HG02870 (cell line): ENCODE data around the gene OR52A5.

Experiments
- ATAC-seq: cut with Tn5 transposase; IDR thresholded peaks from one replicate; pipeline ENCODE4 v1.9.1; 2021; ENCODE audit warnings: mild to moderate bottlenecking, moderate library complexity; ENCODE audit not compliant: unreplicated experiment

Gene OR52A5

DNA sequence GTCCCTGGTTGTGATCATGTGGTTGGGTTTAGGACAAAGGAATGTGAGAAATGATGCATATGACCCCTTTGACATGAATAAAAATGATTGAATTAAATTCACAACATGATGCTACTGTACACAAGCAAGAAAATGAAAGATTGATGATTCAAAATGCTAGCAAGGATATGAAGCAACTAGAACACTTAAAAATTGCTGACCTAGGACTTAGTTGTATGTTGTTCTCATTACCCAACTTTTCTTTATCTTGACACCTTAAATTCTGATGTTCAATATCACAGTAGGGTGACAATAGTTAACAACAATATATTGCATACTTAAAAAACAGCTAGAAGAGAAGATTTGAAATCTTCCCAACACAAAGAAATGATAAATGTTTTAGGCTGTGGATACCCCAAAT lies 20.6 kb downstream of the OR52A5 start:
- no peak for ATAC-seq

DNA sequence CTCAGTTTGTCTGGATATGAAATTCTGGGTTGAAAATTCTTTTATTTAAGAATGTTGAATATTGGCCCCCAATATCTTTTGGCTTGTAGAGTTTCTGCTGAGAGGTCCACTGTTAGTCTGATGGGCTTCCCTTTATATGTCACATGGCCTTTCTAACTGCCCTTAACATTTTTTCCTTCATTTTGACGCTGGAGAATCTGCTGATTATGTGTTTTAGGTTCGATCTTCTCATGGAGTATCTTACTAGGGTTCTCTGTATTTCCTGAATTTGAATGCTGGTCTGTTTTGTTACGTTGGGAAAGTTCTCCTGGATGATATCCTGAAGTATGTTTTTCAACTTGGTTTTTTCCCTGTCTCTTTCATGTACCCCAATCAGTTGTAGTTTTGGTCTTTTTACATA lies 22.8 kb downstream of the OR52A5 start:
- no peak for ATAC-seq

DNA sequence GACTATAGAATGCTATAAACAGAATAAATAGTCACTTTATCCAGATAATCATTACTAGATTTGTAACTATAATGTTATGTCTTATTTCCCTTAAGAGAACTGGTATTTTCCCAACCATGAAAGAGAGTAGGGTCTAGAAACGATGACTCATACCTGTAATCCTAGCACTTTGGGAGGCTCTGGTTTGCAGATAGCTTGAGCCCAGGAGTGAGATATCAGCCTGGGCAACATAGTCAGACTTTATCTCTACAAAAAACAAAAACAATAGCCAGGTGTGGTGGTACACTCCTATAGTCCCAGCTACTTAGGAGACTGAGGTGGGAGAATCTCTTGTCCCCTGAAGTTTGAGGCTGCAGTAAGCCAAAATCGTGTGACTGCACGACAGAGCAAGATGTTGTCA lies 30.9 kb downstream of the OR52A5 start:
- ATAC-seq = no peak

DNA sequence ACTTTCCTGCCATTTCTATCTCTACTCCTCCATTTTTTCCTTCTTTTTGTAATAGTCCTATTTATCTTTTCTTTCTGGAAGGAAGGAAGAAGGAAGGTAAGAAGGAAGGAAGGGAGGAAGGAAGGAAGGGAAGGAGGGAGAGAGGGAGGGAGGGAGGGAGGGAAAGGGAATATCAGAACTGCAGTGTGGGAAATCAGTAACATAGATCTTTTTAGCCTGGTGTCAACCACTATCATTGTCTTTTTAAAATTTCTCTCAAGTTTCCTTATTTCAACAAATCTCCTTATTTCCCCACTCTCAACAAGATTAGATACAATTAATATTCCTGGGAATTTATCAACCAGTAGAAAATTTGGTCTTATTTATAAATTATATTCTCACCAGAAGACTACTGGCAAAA lies 35.1 kb downstream of the OR52A5 start:
- ATAC-seq = no peak

DNA sequence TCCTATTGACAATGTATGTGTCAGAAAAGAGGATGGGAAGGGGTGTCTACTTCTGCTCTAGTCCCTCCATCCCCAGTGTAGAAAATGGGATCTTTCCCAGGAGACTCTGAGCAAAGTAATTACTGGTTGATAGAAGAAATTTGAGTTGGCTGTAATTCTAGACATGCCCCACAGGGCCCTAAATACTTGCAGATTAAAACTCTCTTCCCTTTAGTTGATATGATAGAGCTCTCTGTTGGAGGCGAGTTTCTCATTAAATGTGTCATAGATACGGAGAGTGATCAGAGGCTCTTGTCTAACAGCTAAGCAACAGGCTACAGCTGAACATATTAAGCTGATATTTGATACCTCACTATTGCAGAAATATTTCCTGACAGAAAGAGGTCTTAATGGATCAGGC lies 35.9 kb downstream of the OR52A5 start:
- ATAC-seq = no peak

DNA sequence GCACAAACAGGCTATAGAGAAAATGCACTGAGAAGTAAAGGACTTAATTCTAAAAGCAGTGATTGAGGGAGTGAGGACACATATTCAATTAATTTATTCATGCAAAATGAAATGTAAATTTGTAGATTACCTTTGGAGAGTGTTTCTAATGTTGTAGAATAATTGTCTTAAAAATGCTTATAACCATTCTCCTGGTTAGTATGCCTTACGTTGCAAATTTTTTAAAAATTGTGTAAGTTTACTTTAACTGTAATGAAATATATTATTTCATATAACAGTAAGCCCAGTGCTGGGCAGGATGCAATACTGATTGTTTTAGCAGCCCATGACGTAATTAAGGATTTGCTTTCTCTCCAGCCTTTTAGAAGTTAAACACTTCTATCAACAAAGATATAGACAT lies 42.1 kb downstream of the OR52A5 start:
- no peak for ATAC-seq

DNA sequence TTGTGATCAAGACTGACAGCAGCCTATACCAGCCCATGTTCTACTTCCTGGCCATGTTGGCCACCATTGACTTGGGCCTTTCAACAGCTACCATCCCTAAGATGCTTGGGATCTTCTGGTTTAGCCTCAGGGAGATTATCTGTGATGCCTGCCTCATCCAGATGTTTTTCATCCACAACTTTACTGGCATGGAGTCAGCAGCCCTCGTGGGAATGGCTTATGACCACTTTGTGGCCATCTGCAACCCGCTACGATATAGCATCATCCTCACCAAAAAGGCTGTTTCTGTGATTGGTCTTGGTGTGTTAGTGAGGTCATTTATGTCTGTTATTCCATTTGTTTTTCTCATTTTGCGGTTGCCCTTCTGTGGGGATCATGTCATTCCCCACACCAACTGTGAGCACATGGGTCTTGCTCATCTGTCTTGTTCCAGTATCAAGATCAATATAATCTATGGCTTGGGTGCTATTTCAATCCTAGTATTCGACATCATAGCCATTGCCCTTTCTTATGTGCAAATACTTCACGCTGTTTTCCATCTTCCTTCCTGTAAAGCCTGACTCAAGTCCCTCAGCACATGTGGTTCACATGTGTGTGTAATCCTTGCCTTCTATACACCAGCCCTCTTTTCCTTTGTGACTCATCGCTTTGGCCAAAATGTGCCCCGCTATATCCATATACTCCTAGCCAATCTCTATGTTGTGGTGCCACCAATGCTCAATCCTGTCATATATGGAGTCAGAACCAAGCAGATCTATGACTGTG lies 45.2 kb downstream of the OR52A5 start:
- ATAC-seq = no peak

DNA sequence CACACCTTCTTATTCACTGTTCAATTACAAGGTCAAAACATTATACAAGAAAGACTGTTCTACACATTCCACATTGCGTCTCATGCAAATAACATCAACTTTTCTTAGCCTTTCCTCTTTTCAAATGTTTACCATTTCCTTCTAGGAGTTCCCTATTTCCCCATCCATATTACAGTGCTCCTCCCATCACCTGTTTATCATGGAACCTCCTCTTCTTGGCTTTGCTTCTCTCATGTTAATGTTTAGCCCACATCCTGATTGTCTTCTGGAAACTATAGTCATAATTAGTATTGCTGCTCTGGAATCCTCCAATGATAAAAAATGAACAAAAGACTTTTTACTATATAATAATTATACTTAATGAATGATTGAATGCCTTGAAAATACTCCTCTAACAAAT lies 47.5 kb downstream of the OR52A5 start:
- ATAC-seq = no peak

DNA sequence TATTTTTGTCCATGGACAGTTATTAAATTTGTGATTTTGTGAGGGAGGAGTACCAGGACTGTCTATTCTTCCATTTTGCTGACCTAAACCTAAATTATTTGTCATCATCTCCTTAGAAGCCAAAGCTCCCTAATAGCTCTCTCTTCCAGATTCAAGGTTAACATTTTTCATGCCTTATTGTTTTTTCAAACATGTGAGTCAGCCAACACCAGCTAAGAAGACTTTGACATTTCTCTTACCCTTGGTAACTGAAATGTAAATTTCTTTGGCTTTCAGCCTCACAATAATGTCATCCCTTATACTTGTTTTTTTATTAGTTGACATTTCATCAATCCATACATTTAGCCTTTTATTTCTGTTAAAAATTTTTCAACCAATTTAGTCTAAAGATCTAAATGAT lies 49.6 kb downstream of the OR52A5 start:
- no peak for ATAC-seq

DNA sequence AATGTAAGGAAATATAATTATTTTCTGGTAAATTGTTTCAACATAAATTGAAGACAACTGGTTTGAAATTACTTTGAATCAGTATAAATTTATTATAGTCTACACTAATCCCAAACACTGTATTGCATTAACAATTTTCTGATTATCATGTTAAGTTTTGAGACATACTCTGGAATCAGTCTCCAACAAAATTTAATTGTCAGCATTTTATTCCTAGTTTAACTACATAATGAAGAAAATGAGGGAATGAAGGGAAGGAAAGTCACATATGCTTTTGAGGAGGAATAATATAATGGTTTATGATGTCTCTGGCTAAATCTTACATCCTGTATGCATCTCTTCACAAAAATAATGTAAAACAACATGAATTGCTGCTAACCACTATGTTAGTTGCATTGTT lies 54.6 kb downstream of the OR52A5 start:
- no peak for ATAC-seq

DNA sequence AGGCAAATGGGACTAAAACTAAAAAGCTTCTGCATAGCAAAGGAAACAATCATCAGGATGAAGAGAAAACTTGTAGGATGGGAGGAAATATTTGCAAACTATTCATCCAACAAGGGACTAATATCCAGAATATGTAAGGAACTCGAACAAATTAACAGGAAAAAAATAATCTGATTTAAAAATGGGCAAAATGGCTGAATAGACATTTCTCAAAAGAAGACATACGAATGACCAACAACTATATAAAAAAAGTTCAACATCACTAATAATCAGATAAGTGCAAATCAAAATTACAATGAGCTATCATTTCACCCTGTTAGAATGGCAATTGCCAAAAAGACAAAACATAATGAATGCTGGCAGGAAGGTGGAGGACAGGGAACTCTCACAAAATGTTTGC lies 56.8 kb downstream of the OR52A5 start:
- ATAC-seq = no peak
